GM12891 (cell line): ENCODE data around the gene GBF1.

Experiments used
- POLR2A ChIP-seq: IDR thresholded peaks from 2 replicates; pipeline ENCODE4 v1.6.1; 2011; ENCODE audit warnings: low read depth, low read length, control low read depth
- POLR2AphosphoS5 ChIP-seq: IDR thresholded peaks from 2 replicates; pipeline ENCODE4 v1.6.1; 2011; ENCODE audit warnings: low read depth, low read length, control low read depth
- POU2F2 ChIP-seq: IDR thresholded peaks from 2 replicates; pipeline ENCODE4 v1.6.1; 2011; ENCODE audit warnings: low read depth, mild to moderate bottlenecking, control low read depth, low read length, moderate library complexity
- SPI1 ChIP-seq: IDR thresholded peaks from 2 replicates; pipeline ENCODE4 v1.6.1; 2011; ENCODE audit warnings: low read depth, low read length, control low read depth
- TAF1 ChIP-seq: IDR thresholded peaks from 2 replicates; pipeline ENCODE4 v1.6.1; 2011; ENCODE audit warnings: low read depth, low read length, control low read depth

GRCh38 chr10:102291221-102291905 lies 46.0 kb downstream of the GBF1 start:
- no peak for TF ChIP-seq POLR2AphosphoS5
- TF ChIP-seq TAF1: no peak
- no peak for TF ChIP-seq POLR2A
- no peak for TF ChIP-seq SPI1
- no peak for TF ChIP-seq POU2F2
